Measurements from ENCODE around the gene SDF2L1. TPM values are rescaled to one million over a fixed set of nuclear protein-coding genes. Genes with fewer than 3 reads are reported as not detected.
"Not testable (repeated sequence)": the region's sequence is repeated elsewhere in the genome, so short reads cannot be mapped to it uniquely, and the experiment has no call there.

The SDF2L1 gene
- total RNA-seq, 1 donor from 2014 or later, result 7.2 TPM

DNA sequence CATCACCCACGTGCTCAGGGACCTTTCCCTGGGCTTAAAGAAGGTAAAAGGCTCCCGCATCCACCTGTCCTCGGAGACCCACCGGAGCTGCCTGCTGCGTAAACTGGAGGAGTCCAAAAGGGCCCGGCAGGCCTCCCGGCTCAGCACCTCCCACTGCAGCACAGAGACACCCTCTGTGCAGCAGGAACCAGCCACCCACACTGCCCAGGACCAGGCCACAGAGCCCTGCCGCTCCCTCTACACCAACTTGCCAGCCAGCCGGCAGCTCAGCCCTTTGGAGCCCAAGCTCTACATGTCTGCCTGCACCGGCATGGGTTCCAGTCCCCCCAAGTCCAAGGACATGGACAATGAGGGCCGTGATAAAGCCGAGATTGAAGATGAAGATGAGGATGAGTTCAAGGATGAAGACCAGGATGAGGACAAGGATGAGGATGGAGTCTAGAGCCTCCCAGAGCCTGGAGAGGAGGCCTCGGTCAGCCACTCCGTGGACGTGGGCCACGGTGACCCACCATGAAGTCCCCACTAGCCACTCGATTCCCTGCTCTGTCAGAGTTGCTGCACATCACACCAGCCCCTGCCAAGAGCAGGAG, 5.4 kb upstream of the SDF2L1 start:
- DNase-seq, result no peak

- DNase-seq, result not testable (repeated sequence)
These were observed 4.7 kb upstream of the SDF2L1 start for GRCh38 chr22:21637450-21637849.

DNA sequence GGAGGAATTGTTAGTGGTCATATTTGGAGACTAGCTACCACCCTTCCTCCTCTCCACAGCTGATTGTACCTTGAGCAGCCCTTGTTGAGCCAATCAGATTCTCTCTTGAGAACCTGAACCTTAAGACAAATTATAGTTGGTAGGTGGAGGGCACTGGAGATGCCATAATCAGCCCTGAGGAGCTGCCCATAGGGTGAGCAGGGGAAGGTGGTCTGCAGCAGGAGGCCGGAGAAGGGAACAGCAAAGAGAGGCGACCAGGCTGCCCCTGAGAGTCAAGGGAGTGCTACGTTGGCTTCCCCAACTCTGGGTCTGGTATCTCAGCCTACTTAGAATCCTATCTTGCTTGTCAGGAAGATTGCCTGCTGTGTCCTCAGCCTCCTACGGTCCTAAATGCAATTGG, 2.7 kb upstream of the SDF2L1 start:
- no peak for DNase-seq

DNA sequence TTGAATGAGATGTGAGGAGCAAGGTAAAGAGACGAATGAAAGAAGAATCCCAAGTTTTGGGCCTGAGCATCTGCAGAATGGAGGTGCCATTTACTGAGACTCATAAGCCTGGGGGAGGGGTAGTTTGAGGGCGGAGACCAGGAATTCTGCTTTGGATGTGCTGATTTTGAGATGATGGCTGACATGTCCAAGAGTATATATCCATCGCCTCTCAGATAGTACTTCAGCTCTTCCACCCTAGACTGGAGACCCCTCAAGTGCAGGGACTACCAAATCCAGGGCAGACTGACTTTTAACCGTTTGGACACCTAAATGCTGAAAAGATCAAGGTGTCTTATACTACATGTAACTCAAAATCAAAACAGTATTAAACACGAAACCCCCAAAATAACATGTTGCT, 1.3 kb upstream of the SDF2L1 start:
- DNase-seq, result no peak

DNA sequence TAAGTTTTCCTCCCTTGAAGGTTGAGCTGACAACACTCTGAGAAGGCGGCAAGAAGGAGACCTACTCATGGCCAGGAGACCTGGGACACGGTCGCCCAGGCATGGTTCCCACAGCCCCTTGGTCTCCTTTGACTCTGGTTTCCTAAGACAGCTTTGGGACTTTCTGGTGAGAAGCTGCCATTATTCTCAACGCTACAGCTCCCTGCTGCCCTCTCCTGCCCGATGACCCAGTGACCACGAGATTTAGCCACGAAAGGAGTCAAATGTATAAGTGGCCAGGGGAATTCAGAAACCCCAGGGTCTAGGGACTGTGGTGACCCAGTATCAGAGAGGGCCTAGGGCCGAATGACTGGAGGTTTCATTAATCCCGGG, 699 bp upstream of the SDF2L1 start:
- no peak for DNase-seq

- DNase-seq, result no peak
These were observed 714 bp downstream of the SDF2L1 start for GRCh38 chr22:21642584-21643448.

DNA sequence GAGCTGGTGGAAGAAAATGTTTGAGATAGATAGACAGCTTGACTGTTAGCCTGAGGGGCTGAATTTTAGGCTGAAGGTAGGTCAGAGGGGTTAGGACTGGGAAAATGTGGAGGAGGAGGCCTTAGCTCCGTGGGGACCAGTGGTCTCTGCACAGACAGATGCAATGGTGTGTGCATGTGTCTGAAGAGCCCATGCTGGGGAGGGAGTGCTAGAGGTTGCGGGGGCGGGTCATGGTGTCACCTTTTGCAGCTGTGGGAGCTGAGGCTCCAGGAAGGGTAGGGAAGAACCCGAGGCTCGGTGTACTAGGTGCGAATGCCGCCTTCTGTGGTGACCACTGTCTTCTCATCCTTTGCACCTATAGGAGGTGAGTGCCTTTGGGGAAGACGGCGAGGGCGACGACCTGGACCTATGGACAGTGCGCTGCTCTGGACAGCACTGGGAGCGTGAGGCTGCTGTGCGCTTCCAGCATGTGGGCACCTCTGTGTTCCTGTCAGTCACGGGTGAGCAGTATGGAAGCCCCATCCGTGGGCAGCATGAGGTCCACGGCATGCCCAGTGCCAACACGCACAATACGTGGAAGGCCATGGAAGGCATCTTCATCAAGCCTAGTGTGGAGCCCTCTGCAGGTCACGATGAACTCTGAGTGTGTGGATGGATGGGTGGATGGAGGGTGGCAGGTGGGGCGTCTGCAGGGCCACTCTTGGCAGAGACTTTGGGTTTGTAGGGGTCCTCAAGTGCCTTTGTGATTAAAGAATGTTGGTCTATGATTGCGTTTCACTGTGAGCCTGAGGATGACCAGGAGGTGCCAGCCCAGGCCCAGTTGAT, 1.6 kb downstream of the SDF2L1 start:
- DNase-seq, result no peak

DNA sequence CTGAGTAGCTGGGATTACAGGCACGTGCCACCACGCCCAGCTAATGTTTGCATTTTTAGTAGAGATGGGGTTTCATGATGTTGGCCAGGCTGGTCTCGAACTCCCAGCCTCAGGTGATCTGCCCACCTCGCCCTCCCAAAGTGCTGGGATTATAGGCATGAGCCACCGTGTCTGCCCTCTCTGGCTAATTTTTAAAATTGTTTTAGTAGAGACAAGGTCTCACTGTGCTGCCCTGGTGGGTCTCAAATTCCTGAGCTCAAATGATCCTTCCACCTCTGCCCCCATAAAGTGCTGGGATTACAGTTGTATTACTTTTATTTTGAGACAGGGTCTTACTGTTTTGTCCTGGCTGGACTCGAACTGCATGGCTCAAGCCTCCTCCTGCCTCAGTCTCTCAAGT, 3.4 kb downstream of the SDF2L1 start:
- not testable (repeated sequence) for DNase-seq

DNA sequence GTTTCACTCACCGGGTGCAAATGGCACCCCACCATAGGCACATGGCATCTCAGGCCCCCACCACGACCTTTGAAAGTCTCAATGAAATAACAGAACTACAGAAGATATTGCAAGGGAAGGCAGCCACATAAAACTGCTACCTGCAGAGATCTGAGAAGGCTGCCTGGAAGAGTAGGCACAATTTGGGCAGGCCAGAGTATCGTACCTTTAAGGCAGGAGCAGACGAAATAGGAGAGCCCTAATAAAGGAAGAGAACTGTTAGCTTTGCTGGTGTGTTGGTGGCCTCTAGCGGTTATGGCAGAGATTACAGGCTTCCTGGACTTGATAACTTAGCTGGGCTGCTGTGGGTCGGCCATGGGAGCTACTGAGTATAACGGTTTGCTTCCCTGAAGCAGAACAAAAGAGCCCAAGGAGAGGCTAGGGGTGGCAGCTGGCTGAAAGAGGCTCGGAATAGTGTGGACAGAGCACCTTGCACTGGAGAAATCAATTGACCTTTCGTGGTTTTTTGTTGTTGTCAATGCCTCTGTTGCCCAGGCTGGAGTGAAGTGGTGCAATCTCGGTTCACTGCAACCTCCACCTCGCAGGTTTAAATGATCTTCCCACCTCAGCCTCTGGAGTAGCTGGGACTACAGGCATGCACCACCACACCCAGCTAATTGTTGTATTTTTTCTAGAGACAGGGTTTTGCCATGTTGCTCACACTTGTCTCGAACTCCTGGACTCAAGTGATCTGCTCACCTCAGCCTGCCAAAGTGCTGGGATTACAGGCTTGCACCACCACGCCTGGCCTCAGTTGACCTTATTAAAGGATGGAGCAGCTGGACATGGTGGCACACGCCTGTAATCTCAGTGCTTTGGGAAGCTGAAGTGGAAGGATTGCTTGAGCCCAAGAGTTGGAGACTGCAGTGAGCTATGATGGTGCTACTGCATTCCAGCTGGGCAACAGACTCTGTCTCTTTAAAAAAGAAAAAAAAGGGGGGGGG, 4.8 kb downstream of the SDF2L1 start:
- peak; percentile 80 for DNase-seq

GRCh38 chr22:21650280-21650679, 8.2 kb downstream of the SDF2L1 start:
- DNase-seq, result no peak

- DNase-seq, result no peak
These were observed 8.9 kb downstream of the SDF2L1 start for GRCh38 chr22:21650823-21651520.

- no peak for DNase-seq
These were observed 9.5 kb downstream of the SDF2L1 start for GRCh38 chr22:21651521-21652009.

DNA sequence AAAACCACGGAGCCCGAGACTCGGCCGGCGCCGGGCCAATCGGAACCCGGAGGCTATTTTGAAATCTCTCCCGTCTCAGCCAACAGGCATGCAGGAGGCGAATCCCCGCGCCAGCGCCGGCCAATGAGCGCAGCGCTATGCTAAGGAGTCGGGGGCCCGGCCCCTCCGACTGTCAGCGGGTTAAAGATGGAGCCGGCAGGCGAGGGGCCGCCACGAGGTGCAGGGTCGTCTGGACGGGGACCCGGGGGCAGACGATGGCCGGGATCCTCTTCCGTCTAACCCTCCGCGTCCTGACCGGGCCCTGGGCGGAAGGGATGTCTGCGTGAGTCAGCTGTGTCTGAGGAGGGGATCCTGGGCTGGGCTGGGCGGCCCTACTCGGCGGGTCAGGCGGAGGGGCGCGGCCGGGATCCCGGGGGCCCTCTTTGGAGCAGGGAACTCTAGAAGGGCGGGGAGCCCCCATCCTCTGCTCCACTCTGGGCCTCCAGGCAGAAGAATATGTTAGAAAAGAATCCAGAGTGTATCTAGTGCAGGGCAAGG, 10.0 kb downstream of the SDF2L1 start:
- peak; percentile 78 for DNase-seq

- DNase-seq, result no peak
These were observed 10.7 kb downstream of the SDF2L1 start for GRCh38 chr22:21652547-21653545.

DNA sequence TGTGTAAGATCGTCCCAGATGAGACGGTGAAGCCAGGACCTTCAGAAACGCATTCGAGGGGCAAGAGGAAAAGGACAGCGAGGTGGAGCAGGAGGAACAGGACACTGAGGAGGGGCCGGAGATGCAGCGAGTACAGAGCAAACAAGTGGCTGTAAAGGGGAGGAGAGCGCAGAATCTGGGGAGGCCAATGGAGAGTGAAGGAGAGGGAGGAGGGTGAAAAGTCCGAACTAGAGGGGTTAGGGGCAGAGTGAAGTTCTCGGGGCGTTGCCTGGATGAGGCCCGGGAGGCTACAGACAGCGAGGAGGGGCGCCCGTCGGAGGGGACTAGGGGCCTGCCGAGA, 14.9 kb downstream of the SDF2L1 start:
- DNase-seq, result no peak

GRCh38 chr22:21657360-21658032, 15.4 kb downstream of the SDF2L1 start:
- no peak for DNase-seq

DNA sequence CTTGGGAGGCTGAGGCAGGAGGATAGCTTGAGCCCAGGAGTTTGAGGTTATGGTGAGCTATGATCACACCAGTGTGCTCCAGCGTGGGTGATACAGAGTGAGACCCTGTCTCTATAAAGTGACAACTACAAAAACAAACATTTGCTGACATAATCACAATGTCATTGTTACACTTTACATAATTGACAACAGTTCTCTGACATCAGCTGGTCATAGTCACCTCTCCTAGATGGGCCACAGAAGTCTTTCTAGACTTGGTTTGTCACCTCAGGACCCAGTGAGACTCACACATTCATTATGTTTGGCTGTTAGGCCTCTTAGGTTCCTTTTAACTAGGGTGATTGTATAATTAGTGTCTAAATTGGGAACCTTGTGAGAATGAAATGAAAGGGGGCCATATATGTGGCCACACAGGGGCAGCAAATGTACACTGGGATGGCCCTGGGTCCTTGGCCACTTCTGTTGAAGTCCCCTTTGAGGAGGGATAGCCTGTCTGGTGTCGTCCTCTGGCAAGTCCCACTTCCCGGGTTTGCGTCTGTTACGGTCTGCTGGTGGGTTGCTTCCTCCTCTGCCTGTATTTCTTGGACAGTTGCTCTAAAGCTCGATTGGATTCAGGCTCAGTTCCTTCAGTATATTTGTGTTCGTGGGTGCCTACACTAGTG, 17.9 kb downstream of the SDF2L1 start:
- no peak for DNase-seq

- no peak for DNase-seq
These were observed 18.8 kb downstream of the SDF2L1 start for GRCh38 chr22:21660904-21661303.
